AG08396 (cell line): ENCODE measurements around the gene HIVEP2.
A peak's percentile ranks its signal among the peaks of the same experiment; 100 is the strongest.

Experiments used
- DNase-seq: peaks from one replicate; pipeline ENCODE4 v3.0.0; 2012; ENCODE audit warnings: low spot score, mixed read lengths

Gene HIVEP2

DNA sequence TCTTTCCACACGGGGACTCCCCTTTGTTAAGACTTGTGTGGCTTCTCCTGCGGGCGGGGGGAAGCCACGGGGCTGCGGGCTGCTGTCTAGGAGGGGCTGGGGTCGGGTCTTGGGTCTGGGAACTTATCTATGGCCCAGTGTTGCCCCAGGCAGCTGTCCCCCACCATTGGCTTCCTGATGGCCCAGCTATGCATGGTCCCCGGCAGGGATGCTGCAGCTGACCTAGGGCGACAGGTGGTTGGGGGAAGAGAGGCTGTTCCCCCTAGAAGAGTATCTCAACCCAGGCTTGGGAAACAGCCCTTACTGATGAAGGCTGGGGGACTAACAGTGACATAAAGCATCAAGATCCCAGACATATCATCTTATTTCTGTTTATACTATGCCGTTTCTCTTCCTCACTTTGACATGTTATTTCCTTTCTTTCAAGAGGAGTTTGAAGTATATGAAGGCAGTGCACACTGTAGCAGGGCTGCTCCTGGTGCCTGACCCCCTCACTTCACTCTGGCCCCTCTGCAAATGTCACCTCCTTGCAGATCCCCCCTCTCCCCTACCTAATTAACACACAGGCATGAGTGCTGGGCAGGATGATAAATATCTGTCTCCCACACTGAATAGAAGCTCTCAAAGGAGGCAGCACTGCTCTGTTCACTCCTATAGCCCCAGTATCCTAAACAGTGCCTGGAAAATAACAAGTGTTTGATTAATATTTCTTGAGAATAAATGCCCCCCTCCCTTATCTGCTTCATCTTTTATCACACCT is 87.0 kb downstream of the HIVEP2 start:
- no peak for DNase-seq

DNA sequence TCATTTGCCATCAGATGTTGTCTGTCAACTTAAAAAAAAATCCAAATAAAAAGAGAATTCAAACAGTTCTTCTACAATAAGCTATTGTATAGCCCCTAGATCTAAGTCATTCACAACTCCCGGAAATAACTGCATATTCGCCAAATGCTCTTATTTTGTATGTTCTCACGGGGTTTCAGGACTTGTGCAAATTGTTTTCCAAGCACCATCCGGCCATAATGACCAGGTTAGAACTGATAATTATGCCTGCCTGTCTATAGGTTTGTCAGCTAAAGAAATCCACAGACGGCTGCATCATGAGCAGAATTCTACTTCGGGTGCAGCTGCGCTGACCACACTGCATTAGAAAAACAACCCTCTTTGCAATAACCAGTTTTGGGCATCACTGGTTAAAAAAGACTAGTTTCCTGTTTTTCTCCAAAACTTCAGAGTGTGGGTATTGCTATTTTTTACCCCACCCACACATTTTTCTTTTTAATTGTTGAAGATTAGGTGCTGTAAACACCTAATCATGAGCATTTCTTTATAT is 87.7 kb downstream of the HIVEP2 start:
- no peak for DNase-seq

DNA sequence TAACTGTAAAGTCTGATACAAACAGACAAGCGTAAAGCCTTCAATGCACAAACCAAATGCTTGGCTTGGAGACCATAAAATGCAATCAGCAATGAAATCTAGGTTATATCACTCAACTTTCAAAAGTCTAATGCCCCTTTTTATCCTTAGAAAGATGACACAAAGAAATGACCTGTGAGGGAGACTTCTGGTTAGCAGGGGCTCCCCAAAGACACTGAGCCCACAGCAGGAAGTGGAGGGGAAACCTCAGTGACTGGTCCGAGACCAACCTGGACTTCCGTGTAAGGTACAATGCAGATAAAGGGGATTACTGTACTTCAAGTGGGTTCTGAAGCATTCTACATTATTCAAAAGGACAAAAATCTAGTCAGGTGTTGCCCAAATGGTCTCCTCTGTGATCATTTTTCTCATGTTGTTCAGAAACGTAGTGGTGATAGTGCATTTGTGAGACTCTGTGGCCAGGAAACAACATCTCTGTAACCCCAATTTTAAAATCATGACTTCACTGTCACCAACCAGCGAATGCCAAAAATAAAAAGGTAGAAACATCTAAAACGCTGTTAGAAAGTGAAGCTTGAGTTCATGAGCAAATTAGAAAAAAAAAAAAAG is 88.2 kb downstream of the HIVEP2 start:
- DNase-seq = no peak

DNA sequence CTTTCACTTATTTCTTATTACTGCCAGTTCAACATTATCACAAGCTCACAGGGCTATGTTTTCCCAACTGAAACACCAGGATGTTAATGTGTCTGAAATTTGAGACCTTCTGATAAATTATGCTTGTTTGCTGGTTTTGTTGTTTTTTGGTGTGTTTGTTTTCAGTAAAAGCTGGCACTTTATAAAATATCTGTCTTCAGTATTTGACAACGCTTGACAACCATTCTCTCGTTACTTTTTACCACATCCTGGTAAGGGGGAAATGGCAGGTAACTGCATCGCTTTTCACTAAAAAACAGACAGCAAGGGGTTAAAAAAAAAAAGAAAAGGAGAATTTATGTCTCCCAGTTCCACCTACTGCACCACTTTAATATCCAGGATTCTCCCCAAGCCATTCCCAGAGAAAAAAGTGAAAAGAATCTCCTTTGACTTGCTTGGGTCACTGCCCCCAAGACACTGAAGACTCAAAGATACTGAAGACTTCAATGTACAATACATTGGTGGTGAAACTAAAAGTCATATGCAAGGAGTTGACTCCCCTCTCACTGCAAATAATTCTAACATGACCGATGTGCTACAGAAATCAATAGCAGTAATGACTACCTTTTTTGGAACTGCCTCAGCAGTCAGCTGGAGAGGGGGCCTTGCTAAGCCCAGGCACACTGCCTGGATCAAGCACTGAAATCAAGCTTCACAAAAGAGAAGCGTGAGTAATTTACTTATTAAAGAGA is 88.9 kb downstream of the HIVEP2 start:
- DNase-seq = no peak

DNA sequence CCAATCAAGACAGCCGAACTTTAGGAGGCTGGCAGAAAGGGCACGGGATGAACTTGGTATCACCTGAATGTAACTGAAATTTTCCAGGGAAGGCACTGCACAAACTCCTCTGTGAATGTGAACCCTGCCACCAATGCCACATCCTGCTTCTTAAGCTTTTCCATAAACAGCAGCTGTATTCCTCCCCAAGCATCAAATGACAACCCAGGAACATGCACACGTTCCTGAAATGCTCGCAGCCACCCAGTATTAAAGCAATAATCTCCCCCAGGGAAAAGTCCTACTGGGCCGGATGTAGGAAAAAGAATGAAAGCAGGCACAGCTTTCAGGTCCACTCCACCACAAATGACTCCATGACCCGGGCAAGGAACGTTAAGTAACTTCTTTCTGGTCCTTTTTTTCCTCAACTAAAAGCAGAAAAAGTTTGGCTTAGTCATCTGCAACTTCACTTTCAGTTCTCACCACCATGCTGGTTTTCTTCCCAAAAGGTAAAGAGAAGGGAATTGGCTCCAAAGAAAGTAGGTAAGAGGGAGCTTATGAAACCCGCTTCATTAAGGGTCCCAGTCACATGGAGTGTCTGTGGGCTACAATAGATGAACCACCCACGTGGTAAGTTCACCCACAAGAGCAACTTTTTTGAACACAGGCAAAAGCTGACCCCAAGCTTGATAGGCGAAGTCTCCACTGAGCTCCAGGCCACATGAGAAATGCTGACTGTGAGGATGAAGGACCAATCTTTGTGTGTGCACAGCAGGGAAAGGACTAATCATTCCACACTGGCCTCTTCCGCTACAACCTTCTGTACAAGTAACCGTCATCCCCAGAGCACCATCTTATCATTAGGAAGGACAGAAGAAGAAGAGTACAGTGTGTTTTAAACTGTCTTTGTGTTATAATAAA is 90.1 kb downstream of the HIVEP2 start:
- DNase-seq = no peak

DNA sequence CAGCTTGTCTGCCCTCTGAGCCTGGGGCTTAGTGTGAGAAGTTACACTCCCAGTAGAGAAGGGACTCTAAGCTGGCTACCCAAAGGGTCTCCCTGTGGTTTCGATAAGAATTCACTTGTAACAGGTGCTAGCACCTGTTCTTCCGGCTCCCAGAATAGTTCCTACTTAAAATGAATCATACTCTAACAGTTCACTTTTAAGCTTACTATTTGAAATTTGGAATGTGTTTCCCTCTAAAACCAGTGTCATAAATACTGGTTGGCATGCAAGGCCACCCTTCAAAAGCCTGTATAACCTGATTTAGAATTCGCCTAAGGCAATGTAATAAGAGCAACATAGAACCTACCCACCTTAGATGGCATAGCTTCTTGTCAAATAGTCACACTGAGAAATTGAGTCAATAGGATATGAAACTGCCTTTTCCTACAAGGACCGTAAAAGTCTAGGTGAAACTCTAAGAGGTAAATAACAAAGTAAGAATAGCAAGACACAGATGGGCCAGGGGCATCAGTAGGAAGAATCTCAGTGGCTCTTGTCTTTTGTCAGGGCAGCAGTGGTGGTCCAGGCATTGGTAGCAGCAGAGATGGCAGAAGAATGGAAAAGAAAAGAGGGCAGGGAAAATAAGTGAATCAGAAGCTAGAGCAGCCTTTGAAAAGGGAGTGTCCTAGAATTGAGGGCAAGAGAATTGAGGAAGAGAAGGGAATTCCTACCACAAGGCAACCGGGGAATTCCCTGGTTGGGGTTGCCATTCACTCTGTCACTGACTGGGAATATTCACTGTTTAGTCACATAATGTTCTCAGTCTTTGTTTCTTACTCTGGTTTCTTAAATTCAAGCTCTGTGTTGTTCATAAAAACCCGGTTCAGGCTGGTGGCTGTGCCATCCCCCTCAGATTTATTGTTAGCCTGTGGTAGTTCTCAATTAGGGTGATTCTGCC is 91.5 kb downstream of the HIVEP2 start:
- no peak for DNase-seq

DNA sequence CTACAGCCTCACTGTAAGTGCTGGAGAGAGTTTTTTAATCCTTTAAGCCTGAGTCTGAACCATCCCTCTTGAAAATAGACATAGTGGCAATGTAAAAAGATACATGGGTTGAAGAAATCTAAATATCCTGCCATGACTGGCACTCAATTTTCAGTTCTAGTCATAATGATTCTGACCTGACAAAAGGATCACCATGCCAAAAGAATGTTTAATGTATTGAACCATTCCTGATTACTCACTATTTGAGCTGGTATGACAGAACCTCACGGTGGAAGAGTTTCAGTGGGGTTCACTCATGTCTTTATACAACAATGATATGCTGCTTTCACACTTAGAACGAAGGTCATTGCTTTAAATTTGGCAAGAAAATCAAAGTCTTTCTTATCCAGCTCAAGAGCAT is 93.4 kb downstream of the HIVEP2 start:
- no peak for DNase-seq

DNA sequence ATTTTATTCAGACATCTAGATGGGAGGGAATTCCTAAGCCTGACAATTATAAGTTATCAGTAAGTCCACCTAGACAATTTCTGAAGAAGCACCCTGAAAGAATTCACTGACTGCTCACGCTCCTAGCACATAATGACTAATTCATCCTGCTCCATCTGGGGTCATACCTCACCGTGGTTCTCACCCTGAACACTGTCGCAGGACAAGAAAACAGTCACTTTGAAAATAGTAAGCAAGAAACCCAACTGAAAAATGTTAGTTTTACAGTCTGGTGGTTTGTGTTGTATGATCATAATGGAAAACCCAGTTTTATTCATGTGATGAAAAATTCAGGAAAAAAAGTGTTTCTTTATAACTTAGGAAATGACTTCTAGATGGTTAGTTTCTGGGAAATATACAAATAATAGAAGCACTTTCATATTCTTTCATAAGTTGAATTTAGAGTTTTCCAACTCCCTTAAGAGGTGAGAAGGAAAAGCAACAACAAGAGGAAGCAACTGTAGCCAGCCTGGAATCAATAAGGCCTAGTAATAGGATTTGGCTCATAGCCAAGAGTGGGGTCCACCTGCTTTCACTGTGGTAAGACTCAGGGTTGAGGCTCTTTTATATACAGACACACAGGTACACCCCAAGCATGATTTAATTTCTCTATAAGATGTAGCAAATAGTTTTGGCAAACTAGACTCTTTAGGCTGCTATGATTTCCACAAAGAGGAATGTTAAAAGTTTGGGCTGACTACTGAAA is 94.1 kb downstream of the HIVEP2 start:
- DNase-seq = no peak

DNA sequence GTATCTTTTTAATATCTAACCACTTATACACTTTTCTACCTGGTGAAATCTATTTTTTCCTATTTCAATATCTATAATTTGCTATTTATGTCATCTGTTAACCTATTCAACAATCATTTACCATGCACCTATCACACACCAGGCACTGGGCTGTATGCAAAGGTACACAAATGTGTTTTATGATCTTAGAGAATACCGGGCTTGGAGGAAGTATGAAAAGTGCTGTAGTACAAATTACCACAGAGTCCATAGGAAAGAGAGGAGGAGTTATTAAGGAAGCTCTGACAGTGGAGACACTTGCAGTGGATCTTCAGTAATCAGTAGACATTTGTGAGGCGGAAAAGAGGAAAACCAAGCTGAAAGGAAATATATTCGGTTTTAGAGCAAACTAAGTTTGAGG is 96.0 kb downstream of the HIVEP2 start:
- no peak for DNase-seq

DNA sequence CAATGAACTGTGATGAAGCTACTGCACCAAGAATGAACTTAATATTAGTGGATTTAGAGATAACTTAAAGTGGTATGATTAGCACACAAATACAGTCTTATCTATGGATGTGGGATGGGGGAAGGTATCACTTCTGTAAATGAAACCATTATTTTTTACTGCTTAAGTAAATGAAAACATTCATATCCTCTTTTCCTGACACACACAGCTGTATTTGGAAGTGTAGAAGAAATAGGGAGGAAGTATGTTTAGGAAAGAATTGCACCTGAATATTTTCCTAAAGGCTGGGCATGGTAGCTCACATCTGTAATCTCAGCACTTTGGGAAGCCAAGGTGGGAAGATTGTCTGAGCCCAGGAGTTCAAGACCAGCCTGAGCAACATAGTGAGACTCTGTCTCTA is 96.8 kb downstream of the HIVEP2 start:
- no peak for DNase-seq

DNA sequence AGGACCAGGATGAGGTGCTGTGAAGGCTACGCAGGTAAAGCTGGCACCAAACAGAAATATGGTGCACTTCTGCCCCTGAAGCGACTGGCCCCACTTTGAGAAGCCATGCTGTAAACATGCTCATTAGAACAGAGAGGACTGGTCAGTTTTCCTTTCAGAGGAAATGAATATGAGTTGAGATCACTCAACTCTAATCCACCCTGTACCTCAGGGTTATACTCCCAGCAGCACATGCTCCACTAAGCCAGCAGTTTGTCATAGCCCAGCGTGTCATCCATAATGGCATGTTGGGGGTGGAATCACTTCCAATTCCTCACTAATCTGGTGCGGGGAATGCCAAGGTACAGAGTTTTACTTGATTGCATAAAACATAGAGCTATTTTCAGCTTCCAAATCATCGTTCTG is 98.1 kb downstream of the HIVEP2 start:
- DNase-seq = peak; percentile 56

DNA sequence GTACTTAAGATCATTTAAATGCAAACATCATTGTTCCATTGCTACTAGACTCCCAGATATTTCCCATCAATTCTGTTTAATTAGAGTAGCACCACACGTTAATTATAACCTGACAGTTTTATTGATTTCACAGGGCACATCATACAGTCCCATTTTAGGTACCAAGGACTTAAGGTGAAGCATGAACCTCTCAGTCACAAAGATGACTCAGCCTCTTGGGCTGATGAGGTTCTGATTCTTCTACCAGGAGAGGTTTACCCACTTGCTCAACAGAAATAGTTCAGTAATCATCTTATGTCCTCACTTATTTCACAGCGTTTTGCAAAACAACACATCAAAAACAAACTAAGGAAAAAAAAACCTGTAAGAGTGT is 98.5 kb downstream of the HIVEP2 start:
- DNase-seq = no peak

DNA sequence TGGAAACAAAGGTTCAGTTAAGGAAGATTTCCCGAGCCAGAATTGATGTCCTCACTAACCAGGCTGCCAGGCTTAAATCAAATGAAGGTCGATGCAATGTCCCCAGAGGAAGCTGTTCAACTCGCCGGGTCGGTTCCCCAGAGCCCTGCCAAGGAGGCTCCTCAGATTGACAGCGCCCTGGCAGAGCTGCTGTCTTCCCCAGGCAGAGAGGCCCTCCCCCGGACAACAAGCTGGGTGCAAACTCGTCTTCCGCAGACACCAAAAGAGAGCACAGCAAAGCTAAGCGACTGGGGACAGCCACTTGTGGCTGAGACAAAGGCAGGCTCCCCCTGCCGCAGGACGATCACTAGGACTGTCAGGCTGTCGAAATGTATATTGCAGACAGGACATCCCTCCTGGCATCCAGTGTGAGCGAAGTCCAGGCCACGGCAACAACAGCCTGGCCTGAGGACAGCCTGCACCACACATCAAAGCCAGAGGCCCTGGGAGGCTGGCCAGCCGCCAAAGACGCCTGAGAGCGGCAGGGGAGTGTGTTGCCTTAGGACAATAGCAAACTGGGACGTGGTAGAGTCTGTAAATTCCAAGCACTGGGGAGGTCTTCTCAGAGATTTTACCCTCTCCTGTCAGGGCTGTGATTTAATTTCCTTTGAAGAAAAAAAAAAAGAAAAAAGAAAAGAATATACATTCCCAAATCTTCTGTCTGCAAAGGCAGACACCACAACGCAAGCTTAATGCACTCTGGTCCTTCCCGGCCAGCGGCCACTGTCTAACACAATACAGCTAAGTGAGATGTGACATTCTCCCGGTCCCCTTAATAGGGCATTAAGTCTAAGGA is 99.1 kb downstream of the HIVEP2 start:
- peak; percentile 46 for DNase-seq

DNA sequence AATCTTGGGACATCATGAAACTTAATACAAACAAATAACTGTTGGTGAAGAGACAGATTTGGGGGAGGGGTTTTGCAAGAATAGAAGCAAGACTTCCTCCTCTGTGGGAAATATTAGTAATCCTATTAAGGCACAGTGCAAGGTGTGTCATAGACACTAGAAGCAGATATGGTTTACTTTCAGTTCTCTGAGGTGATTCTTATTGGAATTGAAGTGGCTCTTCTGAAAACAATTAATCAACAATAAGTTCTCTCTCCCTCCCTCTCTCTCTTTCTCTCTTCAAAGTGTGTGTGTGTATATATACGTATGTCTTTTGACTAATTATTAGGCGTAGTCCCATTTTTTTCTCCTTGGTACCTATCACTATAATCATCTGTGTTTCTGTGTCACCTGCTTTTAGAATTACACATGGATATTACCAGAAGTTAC is 99.8 kb downstream of the HIVEP2 start:
- no peak for DNase-seq

DNA sequence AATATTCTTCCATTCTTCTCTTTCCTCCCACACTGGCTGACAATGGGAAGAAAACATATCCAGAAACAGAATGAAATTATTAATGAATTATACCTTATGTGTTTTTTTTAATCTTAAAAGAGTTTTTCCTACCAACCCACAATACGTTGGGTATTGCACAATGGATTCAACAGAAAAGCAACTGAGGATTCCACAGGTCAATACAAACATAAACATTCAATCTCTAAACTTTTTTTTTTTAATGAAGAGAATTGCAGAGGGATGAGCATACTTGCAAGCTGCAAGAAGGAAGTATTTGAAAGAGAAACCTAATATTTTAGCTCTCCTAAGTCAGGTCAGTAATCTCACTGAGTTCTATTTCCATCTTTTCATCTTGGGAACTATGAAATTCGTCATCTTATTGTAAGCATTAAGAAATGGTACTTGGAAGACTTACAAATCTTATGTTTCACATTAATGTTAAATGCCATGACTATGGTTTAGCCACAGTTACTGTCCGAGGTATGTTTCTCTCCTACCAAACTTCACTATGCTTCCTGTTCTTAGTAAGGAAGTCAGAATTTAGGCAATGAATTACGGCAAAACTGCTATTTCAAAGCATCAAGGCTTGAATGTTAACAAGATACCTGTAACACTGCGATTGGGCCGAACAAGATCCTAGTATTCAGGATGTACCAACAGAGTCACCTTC is 100.8 kb downstream of the HIVEP2 start:
- DNase-seq = no peak

DNA sequence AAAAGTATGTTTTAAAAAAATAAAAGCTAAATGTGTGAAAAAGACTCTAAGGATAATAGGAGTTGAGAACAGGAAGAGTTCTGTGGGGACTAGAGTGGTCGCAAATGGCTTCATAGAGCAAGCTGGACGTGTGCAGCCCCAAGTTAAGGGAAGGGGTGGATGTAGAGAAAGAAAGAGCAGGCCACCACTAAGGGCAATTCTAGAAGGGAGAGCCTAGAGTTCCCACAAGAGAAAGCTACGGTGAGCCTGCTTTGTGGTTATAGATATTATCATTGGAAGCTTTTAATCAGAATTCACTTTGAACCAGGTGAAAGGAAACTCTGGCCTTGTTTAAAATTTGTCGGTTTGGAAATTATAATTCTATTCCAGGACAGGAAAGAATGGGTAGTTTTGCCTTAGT is 101.6 kb downstream of the HIVEP2 start:
- no peak for DNase-seq

DNA sequence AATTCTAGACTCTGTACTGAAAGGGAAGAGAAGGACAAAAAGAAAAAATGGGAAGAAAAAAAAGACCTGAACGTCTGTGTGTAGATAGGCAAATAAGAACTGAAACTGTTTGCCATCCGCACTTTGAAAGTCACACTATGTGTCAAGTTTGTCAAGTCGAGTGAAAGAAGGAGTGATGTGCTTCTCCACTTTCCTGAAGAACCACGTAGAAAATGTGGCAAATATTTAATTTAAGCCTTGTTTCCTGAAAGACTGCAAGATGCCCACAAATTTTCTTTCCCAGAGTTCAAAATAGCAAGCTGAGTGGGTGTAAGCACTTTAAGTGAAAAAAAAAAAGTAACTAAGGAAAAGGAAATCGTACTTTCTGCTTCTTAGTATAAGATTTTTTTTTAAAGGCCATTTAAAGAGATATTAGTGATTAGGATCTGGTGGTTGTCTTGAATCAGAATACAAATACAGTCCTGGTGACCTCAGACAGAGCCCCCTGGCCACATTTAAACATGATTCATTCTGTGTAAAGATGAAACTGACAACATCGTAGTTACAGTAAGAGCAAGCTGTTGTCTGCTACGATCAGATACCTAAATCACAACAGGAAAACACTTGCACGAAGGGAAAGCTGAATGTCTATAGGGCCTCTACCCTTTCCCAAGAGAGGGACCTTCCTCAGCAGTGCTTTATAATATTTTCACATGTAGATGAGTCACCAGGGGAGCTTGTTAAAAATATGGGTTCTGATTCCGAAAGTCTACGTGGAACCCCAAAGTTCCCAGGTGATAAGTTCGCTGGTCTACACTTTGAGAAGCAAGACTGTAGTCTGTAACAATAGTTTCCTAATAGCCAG is 102.3 kb downstream of the HIVEP2 start:
- DNase-seq = no peak

DNA sequence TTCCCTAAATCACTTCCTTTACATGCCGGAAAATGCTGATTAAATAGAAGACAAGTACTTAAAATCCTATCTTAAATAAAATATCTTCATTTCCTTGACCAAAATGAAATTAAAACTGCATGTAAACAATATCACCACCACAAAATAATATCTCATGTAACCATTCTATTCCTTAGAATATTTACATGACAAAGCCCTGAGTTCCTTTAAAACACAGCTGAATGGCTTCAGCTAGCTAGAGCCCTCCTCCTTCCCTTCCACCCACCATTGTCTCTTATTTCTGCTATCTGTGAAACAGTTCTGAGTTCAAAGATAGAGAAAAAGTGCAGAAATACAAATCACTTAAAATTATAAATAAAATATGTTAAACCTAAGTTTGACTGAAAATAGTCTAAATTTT is 103.1 kb downstream of the HIVEP2 start:
- DNase-seq = no peak
